ENCODE data around the gene DST. TPM values are rescaled to one million over a fixed set of nuclear protein-coding genes. Genes with fewer than 3 reads are reported as not detected.

DST gene
- total RNA-seq, 1 donor from 2014 or later: 442 TPM

DNA sequence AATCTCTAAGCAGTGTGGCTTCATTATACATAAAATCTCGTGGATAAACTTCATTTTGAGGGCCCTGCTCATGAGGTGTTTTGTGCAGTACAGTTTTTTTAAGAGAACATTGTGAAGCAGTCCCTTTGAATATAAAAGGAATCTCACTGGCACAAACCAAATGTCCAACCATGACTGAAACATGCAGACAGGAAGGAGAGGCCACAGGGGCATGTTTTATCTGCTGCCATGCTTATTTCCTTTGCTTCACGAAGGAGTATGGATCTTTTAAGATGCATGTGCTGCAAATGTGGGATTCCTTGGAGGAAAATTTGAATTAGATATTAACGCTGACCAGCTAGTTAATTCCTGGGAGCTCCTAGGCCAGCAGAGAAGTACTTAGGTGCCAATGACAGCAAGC, 192.3 kb downstream of the DST start:
- no peak overlapping the region for H3K27ac ChIP-seq (ENCODE audit: low read depth, low read length)
- peaks cover 5% of the 10 kb centered on the region for H3K36me3 ChIP-seq (ENCODE audit: insufficient read depth, low read length)
- H3K79me2 ChIP-seq (ENCODE audit: insufficient read depth, low read length): no peaks in the 10 kb centered on the region
- FAIRE-seq (no peak), DNase-seq (ENCODE audit: low read depth) (no peak)
- no peaks in the 10 kb centered on the region for H3K9me3 ChIP-seq (ENCODE audit: insufficient read depth, low read depth, low read length)
- TF ChIP-seq, protein P1, sequence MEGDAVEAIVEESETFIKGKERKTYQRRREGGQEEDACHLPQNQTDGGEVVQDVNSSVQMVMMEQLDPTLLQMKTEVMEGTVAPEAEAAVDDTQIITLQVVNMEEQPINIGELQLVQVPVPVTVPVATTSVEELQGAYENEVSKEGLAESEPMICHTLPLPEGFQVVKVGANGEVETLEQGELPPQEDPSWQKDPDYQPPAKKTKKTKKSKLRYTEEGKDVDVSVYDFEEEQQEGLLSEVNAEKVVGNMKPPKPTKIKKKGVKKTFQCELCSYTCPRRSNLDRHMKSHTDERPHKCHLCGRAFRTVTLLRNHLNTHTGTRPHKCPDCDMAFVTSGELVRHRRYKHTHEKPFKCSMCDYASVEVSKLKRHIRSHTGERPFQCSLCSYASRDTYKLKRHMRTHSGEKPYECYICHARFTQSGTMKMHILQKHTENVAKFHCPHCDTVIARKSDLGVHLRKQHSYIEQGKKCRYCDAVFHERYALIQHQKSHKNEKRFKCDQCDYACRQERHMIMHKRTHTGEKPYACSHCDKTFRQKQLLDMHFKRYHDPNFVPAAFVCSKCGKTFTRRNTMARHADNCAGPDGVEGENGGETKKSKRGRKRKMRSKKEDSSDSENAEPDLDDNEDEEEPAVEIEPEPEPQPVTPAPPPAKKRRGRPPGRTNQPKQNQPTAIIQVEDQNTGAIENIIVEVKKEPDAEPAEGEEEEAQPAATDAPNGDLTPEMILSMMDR (IDR thresholded peaks at IDR 0.05; ENCODE audit: insufficient read depth, low read depth, low read length): no peak
- TF ChIP-seq EZH2 (IDR thresholded peaks at IDR 0.05; ENCODE audit: insufficient read depth, low read length): no peak
- Mint-ChIP-seq H3K27me3 (ENCODE audit: low read depth, unreplicated experiment) (no peaks in the 10 kb centered on the region), H3K4me1 (ENCODE audit: low read depth, unreplicated experiment) (peaks cover 5% of the 10 kb centered on the region), H3K36me3 (ENCODE audit: low read depth, unreplicated experiment) (peaks cover 11% of the 10 kb centered on the region), H3K9me3 (ENCODE audit: unreplicated experiment) (no peaks in the 10 kb centered on the region), H3K4me3 (ENCODE audit: unreplicated experiment) (no peak overlapping the region), H3K27ac (ENCODE audit: unreplicated experiment) (no peak overlapping the region)
- H3K4me3 ChIP-seq (ENCODE audit: insufficient read depth, low read depth, low read length): no peak overlapping the region
- no peak overlapping the region for H3K4me2 ChIP-seq (ENCODE audit: low read length)
- H4K20me1 ChIP-seq (ENCODE audit: insufficient read depth, low read length): no peaks in the 10 kb centered on the region
- H3K9ac ChIP-seq (ENCODE audit: low read length): no peak overlapping the region
- no peaks in the 10 kb centered on the region for H3K27me3 ChIP-seq (ENCODE audit: insufficient read depth, low read length)
- H2AFZ ChIP-seq (ENCODE audit: low read depth, low read length): no peak overlapping the region
- H3K4me1 ChIP-seq (ENCODE audit: insufficient read depth, low read length): no peaks in the 10 kb centered on the region

DNA sequence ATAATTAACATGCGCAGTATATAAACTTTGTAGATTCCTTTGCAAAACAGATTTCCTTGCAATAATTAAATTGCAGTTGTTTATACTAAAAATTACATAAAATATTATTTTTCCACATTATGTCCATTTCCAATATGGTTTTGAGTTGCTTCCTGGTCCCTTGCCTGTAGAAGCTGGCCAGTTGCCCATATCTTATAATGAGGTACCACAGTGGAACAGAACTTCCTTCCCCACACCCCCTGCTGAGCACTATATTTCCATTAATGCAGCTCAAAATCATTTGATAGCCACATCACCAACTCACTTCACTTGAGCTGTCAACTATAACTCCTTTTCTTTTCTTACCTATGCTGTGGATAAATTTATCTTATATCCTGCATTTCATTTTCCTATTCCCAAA, 194.6 kb downstream of the DST start:
- Histone ChIP-seq H3K9me3 (ENCODE audit: insufficient read depth, low read depth, low read length) (no peaks in the 10 kb centered on the region), H3K79me2 (ENCODE audit: insufficient read depth, low read length) (no peaks in the 10 kb centered on the region), H4K20me1 (ENCODE audit: insufficient read depth, low read length) (no peaks in the 10 kb centered on the region), H3K27me3 (ENCODE audit: insufficient read depth, low read length) (no peaks in the 10 kb centered on the region), H3K4me1 (ENCODE audit: insufficient read depth, low read length) (no peaks in the 10 kb centered on the region), H2AFZ (ENCODE audit: low read depth, low read length) (no peak overlapping the region), H3K4me3 (ENCODE audit: insufficient read depth, low read depth, low read length) (no peak overlapping the region), H3K36me3 (ENCODE audit: insufficient read depth, low read length) (no peaks in the 10 kb centered on the region), H3K27ac (ENCODE audit: low read depth, low read length) (no peak overlapping the region), H3K4me2 (ENCODE audit: low read length) (no peak overlapping the region), H3K9ac (ENCODE audit: low read length) (no peak overlapping the region)
- FAIRE-seq (no peak), DNase-seq (ENCODE audit: low read depth) (no peak)
- H3K27me3 Mint-ChIP-seq (ENCODE audit: low read depth, unreplicated experiment): no peaks in the 10 kb centered on the region
- H3K36me3 Mint-ChIP-seq (ENCODE audit: low read depth, unreplicated experiment): peaks cover 10% of the 10 kb centered on the region
- H3K4me3 Mint-ChIP-seq (ENCODE audit: unreplicated experiment): no peak overlapping the region
- no peak overlapping the region for H3K27ac Mint-ChIP-seq (ENCODE audit: unreplicated experiment)
- no peak for TF ChIP-seq EZH2 (IDR thresholded peaks at IDR 0.05; ENCODE audit: insufficient read depth, low read length)
- TF ChIP-seq, protein P1 (IDR thresholded peaks at IDR 0.05; ENCODE audit: insufficient read depth, low read depth, low read length): no peak
- H3K4me1 Mint-ChIP-seq (ENCODE audit: low read depth, unreplicated experiment): peaks cover 5% of the 10 kb centered on the region
- H3K9me3 Mint-ChIP-seq (ENCODE audit: unreplicated experiment): no peaks in the 10 kb centered on the region

DNA sequence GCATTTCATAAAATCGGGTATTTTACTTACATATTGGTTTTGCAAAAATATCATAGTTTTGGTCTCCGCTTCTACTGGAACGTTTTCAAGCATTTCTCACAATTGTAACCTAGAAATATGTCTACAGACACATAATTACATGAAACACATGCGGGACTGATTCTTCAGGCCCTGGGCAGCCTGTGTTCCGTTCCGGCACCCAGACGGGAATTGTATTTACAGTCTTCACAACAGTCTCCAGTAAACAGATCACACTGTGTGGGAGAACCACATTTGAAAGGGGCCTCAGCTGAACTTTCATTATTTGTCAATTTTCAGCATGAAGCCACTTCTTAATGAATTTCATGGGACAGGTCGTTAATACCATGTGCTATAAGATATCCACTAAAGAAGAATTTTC, 196.9 kb downstream of the DST start:
- H3K36me3 Mint-ChIP-seq (ENCODE audit: low read depth, unreplicated experiment): peaks cover 3% of the 10 kb centered on the region
- DNase-seq (ENCODE audit: low read depth) (no peak), FAIRE-seq (no peak)
- TF ChIP-seq, protein P1 (IDR thresholded peaks at IDR 0.05; ENCODE audit: insufficient read depth, low read depth, low read length): no peak
- no peak for TF ChIP-seq EZH2 (IDR thresholded peaks at IDR 0.05; ENCODE audit: insufficient read depth, low read length)
- H3K9me3 Mint-ChIP-seq (ENCODE audit: unreplicated experiment): no peaks in the 10 kb centered on the region
- H3K27ac ChIP-seq (ENCODE audit: low read depth, low read length): no peak overlapping the region
- H3K4me3 ChIP-seq (ENCODE audit: insufficient read depth, low read depth, low read length): no peak overlapping the region
- no peaks in the 10 kb centered on the region for H4K20me1 ChIP-seq (ENCODE audit: insufficient read depth, low read length)
- H3K4me1 Mint-ChIP-seq (ENCODE audit: low read depth, unreplicated experiment): peaks cover 2% of the 10 kb centered on the region
- no peak overlapping the region for H3K4me3 Mint-ChIP-seq (ENCODE audit: unreplicated experiment)
- no peak overlapping the region for H3K4me2 ChIP-seq (ENCODE audit: low read length)
- no peaks in the 10 kb centered on the region for H3K27me3 ChIP-seq (ENCODE audit: insufficient read depth, low read length)
- peak overlapping the region; percentile 67 for H3K27ac Mint-ChIP-seq (ENCODE audit: unreplicated experiment)
- H2AFZ ChIP-seq (ENCODE audit: low read depth, low read length): no peak overlapping the region
- no peaks in the 10 kb centered on the region for H3K36me3 ChIP-seq (ENCODE audit: insufficient read depth, low read length)
- H3K79me2 ChIP-seq (ENCODE audit: insufficient read depth, low read length): no peaks in the 10 kb centered on the region
- no peak overlapping the region for H3K9ac ChIP-seq (ENCODE audit: low read length)
- H3K4me1 ChIP-seq (ENCODE audit: insufficient read depth, low read length): no peaks in the 10 kb centered on the region
- no peaks in the 10 kb centered on the region for H3K27me3 Mint-ChIP-seq (ENCODE audit: low read depth, unreplicated experiment)
- H3K9me3 ChIP-seq (ENCODE audit: insufficient read depth, low read depth, low read length): no peaks in the 10 kb centered on the region

All from astrocyte (in vitro differentiated cells and primary cell).